HG02870 (cell line): Measurements from ENCODE around the gene OR6C65.

Experiments
- ATAC-seq: cut with Tn5 transposase; IDR thresholded peaks from one replicate; pipeline ENCODE4 v1.9.1; 2021; ENCODE audit warnings: mild to moderate bottlenecking, moderate library complexity; ENCODE audit not compliant: unreplicated experiment

OR6C65 gene

DNA sequence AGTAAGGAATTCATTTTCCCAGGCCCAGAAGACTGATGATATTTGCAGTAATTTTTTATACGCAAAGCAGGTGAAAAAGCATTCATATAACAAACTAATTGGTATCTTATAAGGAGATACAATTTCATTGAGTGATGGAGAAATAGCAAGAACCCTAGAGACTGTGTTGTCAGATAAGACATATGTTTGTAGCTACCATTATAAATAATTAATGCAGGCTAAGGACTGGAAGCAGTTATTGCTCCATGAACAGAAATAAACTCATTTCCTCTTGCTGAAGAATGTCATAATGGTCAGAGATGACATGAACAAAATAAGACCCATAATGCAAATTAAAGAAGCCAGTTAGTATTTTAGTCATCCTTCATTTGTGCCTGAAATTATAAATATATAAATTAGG, 45.0 kb downstream of the OR6C65 start:
- no peak for ATAC-seq

- ATAC-seq: no peak
Observed at GRCh38 chr12:55446326-55446725, 46.0 kb downstream of the OR6C65 start.

DNA sequence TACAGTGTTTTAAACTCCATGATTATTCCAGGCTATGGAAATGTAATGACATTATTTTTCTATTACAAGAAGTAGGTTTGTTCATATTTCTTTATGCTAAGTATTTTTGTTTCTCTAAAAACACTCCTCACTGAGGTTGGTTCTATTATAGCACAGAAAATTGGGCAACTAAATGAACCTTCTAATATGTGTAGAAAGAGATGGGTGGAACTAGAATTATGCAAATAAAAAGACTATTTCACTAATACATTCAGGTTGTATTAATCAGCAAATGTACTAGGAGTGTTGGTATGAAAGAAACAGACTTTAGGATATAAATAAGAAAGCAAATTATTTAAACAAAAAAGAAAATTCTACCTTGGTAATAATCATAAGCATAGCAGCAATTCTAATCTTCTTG, 48.5 kb downstream of the OR6C65 start:
- no peak for ATAC-seq
